ENCODE data around the gene UFL1.
"Not testable (repeated sequence)": the region's sequence is repeated elsewhere in the genome, so short reads cannot be mapped to it uniquely, and the experiment has no call there.

UFL1 gene

DNA sequence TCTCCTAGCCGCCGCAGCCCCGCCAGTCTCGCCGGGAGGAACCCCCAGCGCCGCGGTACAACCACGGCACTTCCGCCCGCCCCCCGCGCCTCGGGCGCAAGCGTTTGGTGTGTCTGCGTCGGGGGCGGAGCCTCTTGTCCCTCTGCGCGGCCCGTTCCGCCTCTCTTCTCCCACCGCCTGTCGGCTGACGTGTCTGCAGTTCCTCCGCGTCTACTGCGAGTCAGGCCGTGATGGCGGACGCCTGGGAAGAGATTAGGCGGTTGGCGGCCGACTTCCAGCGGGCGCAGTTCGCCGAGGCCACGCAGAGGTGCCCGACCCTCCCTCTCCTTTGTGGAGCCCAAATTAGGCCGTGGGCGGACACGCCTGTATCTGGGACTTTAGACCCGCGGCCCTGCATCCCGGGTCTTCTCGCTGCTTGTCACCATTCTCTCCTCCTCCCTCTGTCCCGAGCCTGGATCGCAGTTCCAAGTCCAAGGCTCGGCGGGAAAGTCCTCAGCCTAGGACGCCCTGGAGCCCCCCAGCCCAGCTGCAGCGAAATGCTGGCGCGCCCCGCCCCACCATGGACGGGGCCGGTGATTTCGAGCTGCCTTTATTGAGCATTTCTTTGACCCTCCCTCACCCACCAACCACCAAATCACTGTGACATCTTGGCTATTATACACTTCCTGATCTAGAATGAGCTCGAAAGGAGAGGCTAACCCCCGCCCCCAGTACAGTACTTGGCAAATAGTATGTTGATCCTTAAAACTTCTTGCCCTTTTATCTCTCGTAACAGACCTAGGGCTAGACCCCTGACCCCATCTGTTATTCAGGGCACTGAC is at the start of gene UFL1:
TSS of gene UFL1 (plus strand) at position 163 of the 821 bp plus-strand sequence. CDS start at position 231, 68 bp downstream.
- Histone ChIP-seq H3K9me3 (ENCODE audit: control insufficient read depth, insufficient read depth, low read length) (no peaks in the 10 kb centered on the region), H3K27me3 (ENCODE audit: control insufficient read depth, insufficient read depth, low read length) (no peaks in the 10 kb centered on the region), H3K4me3 (ENCODE audit: low read length) (peak within 1 kb of the TSS; percentile 92; the same call in 1 of the 2 replicates), H3K4me1 (ENCODE audit: control insufficient read depth, insufficient read depth, low read length) (no peaks in the 10 kb centered on the region), H3K27ac (ENCODE audit: low read length) (no peak within 1 kb of the TSS), H3K36me3 (ENCODE audit: control insufficient read depth, insufficient read depth, low read length) (no peaks in the 10 kb centered on the region)
- no CpG with 5 or more reads among the region's 63 CpGs for WGBS (ENCODE audit: insufficient coverage, insufficient read length)
- DNase-seq (ENCODE audit: low read depth, low spot score): peak; percentile 78

GRCh38 chr6:96472291-96472690 is 49.3 kb upstream of the UFL1 start:
- H3K27me3 ChIP-seq (ENCODE audit: control insufficient read depth, insufficient read depth, low read length); DNase-seq (ENCODE audit: low read depth, low spot score); H3K9me3 ChIP-seq (ENCODE audit: control insufficient read depth, insufficient read depth, low read length); H3K4me3 ChIP-seq (ENCODE audit: low read length); H3K36me3 ChIP-seq (ENCODE audit: control insufficient read depth, insufficient read depth, low read length); H3K27ac ChIP-seq (ENCODE audit: low read length); H3K4me1 ChIP-seq (ENCODE audit: control insufficient read depth, insufficient read depth, low read length): not testable (repeated sequence)
- no CpG with 5 or more reads among the region's 2 CpGs for WGBS (ENCODE audit: insufficient coverage, insufficient read length)

- DNase-seq (ENCODE audit: low read depth, low spot score): no peak
- H3K36me3 ChIP-seq (ENCODE audit: control insufficient read depth, insufficient read depth, low read length): no peaks in the 10 kb centered on the region
- H3K4me3 ChIP-seq (ENCODE audit: low read length): no peak overlapping the region
- H3K27me3 ChIP-seq (ENCODE audit: control insufficient read depth, insufficient read depth, low read length): no peaks in the 10 kb centered on the region
- no peak overlapping the region for H3K27ac ChIP-seq (ENCODE audit: low read length)
- no peaks in the 10 kb centered on the region for H3K9me3 ChIP-seq (ENCODE audit: control insufficient read depth, insufficient read depth, low read length)
- no peaks in the 10 kb centered on the region for H3K4me1 ChIP-seq (ENCODE audit: control insufficient read depth, insufficient read depth, low read length)
- WGBS (ENCODE audit: insufficient coverage, insufficient read length): no CpG with 5 or more reads among the region's 5 CpGs
Observed at GRCh38 chr6:96478695-96479094, 42.9 kb upstream of the UFL1 start.

DNA sequence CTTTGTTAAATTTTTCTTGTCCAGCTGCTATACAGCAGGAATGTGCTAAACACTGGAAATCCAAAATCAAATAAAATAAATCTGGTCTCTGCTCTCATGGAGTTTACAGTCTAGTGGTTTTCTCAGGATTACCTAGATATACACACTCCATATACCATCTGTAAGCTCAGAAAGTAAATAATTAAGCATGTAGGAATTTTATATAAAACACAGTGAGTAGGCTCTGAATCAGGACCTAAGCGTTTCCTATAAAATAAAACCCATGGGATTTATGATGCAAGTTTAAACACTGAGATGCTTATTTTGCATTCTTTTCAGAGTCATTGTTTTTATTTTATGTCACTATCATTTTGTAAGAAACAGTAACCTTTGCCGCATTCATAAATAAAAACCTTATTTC is 29.7 kb upstream of the UFL1 start:
- WGBS (ENCODE audit: insufficient coverage, insufficient read length): no CpG with 5 or more reads among the region's 2 CpGs
- DNase-seq (ENCODE audit: low read depth, low spot score): no peak
- Histone ChIP-seq H3K27me3 (ENCODE audit: control insufficient read depth, insufficient read depth, low read length) (no peaks in the 10 kb centered on the region), H3K9me3 (ENCODE audit: control insufficient read depth, insufficient read depth, low read length) (no peaks in the 10 kb centered on the region), H3K4me3 (ENCODE audit: low read length) (no peak overlapping the region), H3K4me1 (ENCODE audit: control insufficient read depth, insufficient read depth, low read length) (no peaks in the 10 kb centered on the region), H3K27ac (ENCODE audit: low read length) (no peak overlapping the region), H3K36me3 (ENCODE audit: control insufficient read depth, insufficient read depth, low read length) (no peaks in the 10 kb centered on the region)

DNA sequence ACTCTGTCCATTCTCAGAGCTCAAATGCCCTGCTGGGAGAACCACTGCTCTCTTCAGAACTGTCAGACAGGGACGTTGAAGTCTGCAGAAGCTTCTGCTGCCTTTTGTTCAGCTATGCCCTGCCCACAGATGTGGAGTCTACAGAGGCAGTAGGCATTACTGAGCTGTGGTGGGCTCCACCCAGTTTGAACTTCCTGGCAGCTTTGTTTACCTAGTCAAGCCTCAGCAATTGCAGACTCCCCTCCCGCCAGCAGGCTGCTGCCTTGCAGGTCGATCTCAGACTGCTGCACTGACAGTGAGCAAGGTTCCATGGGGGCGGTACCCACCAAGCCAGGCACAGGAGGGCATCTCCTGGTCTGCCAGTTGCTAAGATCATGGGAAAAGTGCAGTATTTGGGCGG is 21.8 kb upstream of the UFL1 start:
- WGBS (ENCODE audit: insufficient coverage, insufficient read length): no CpG with 5 or more reads among the region's 5 CpGs
- Histone ChIP-seq H3K9me3 (ENCODE audit: control insufficient read depth, insufficient read depth, low read length) (no peaks in the 10 kb centered on the region), H3K27ac (ENCODE audit: low read length) (no peak overlapping the region), H3K36me3 (ENCODE audit: control insufficient read depth, insufficient read depth, low read length) (no peaks in the 10 kb centered on the region), H3K27me3 (ENCODE audit: control insufficient read depth, insufficient read depth, low read length) (no peaks in the 10 kb centered on the region), H3K4me1 (ENCODE audit: control insufficient read depth, insufficient read depth, low read length) (no peaks in the 10 kb centered on the region), H3K4me3 (ENCODE audit: low read length) (no peak overlapping the region)
- no peak for DNase-seq (ENCODE audit: low read depth, low spot score)

DNA sequence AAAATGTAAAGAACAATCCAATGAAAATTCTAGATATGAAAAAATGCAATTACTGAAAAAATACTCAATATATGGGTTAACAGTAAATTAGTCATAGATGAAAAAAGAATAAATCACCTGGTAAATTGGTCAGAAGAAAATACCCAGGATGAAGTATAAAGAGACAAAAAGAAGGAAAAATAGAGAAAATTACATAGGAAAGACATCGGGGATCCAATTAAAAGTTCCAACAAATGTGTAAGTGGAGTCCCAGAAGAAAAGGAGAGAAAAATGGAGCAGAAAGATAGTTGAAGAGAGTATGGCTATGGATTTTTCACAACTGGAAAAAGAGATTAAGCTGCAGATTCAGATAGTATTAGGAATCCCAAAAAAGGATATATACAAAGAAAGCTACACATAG is 18.7 kb upstream of the UFL1 start:
- no CpG with 5 or more reads among the region's 1 CpG for WGBS (ENCODE audit: insufficient coverage, insufficient read length)
- no peak for DNase-seq (ENCODE audit: low read depth, low spot score)
- Histone ChIP-seq H3K27me3 (ENCODE audit: control insufficient read depth, insufficient read depth, low read length) (no peaks in the 10 kb centered on the region), H3K36me3 (ENCODE audit: control insufficient read depth, insufficient read depth, low read length) (no peaks in the 10 kb centered on the region), H3K9me3 (ENCODE audit: control insufficient read depth, insufficient read depth, low read length) (no peaks in the 10 kb centered on the region), H3K27ac (ENCODE audit: low read length) (no peak overlapping the region), H3K4me3 (ENCODE audit: low read length) (no peak overlapping the region), H3K4me1 (ENCODE audit: control insufficient read depth, insufficient read depth, low read length) (no peaks in the 10 kb centered on the region)

GRCh38 chr6:96505363-96505762 is 16.2 kb upstream of the UFL1 start:
- Histone ChIP-seq H3K4me3 (ENCODE audit: low read length) (no peak overlapping the region), H3K27ac (ENCODE audit: low read length) (no peak overlapping the region), H3K9me3 (ENCODE audit: control insufficient read depth, insufficient read depth, low read length) (no peaks in the 10 kb centered on the region), H3K36me3 (ENCODE audit: control insufficient read depth, insufficient read depth, low read length) (no peaks in the 10 kb centered on the region), H3K4me1 (ENCODE audit: control insufficient read depth, insufficient read depth, low read length) (no peaks in the 10 kb centered on the region), H3K27me3 (ENCODE audit: control insufficient read depth, insufficient read depth, low read length) (no peaks in the 10 kb centered on the region)
- WGBS (ENCODE audit: insufficient coverage, insufficient read length): no CpG with 5 or more reads among the region's 2 CpGs
- no peak for DNase-seq (ENCODE audit: low read depth, low spot score)

GRCh38 chr6:96509281-96509680 is 12.3 kb upstream of the UFL1 start:
- H3K27me3 ChIP-seq (ENCODE audit: control insufficient read depth, insufficient read depth, low read length): no peaks in the 10 kb centered on the region
- no peak for DNase-seq (ENCODE audit: low read depth, low spot score)
- H3K4me3 ChIP-seq (ENCODE audit: low read length): no peak overlapping the region
- no peak overlapping the region for H3K27ac ChIP-seq (ENCODE audit: low read length)
- H3K4me1 ChIP-seq (ENCODE audit: control insufficient read depth, insufficient read depth, low read length): no peaks in the 10 kb centered on the region
- no peaks in the 10 kb centered on the region for H3K9me3 ChIP-seq (ENCODE audit: control insufficient read depth, insufficient read depth, low read length)
- no CpG with 5 or more reads among the region's 2 CpGs for WGBS (ENCODE audit: insufficient coverage, insufficient read length)
- no peaks in the 10 kb centered on the region for H3K36me3 ChIP-seq (ENCODE audit: control insufficient read depth, insufficient read depth, low read length)

DNA sequence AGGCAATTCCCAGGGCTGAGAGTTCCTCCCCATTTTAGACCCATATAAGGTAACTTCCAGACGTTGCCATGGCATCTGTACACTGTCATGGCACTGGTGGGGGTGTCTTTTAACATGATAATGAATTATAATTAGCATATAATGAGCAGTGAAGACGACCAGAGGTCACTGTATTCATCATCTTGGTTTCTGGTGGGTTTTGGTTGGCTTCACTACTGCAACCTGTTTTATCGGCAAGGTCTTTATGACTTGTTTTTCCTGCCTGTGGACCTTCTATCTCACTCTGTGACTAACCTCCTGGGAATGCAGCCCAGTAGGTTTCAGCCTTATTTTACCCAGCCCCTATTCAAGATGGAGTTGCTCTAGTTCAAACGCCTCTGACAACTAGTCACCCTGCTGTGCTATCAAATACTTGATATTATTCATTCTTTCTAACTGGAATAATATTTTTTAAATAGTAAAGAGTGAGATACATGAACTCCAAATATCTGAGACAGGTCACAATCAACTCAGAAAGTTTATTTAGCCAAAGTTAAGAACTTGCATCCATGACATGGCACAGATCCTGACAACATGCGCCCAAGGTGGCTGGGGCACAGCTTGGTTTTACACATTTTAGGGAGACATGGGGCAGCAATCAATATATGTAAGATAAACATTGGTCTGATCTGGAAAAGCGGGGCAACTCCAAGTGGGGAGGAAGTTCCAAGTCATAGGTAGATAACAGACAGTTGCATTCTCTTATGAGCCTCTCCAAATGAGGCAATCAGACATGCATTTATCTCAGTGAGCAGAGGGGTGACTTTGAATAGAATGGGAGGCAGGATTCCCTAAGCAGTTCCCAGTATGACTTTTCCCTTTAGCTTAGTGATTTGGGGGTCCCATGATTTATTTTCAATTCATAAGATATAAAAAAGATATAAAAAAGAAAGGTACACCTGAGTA is 1.2 kb upstream of the UFL1 start:
- no peaks in the 10 kb centered on the region for H3K9me3 ChIP-seq (ENCODE audit: control insufficient read depth, insufficient read depth, low read length)
- no peaks in the 10 kb centered on the region for H3K4me1 ChIP-seq (ENCODE audit: control insufficient read depth, insufficient read depth, low read length)
- H3K27me3 ChIP-seq (ENCODE audit: control insufficient read depth, insufficient read depth, low read length): no peaks in the 10 kb centered on the region
- WGBS (ENCODE audit: insufficient coverage, insufficient read length): no CpG with 5 or more reads among the region's 6 CpGs
- no peak for DNase-seq (ENCODE audit: low read depth, low spot score)
- peak overlapping the region; percentile 92; the same call in 1 of the 2 replicates for H3K4me3 ChIP-seq (ENCODE audit: low read length)
- H3K36me3 ChIP-seq (ENCODE audit: control insufficient read depth, insufficient read depth, low read length): no peaks in the 10 kb centered on the region
- no peak overlapping the region for H3K27ac ChIP-seq (ENCODE audit: low read length)

GRCh38 chr6:96521306-96521643 is 331 bp upstream of the UFL1 start:
- no CpG with 5 or more reads among the region's 8 CpGs for WGBS (ENCODE audit: insufficient coverage, insufficient read length)
- DNase-seq (ENCODE audit: low read depth, low spot score): no peak
- Histone ChIP-seq H3K4me1 (ENCODE audit: control insufficient read depth, insufficient read depth, low read length) (no peaks in the 10 kb centered on the region), H3K36me3 (ENCODE audit: control insufficient read depth, insufficient read depth, low read length) (no peaks in the 10 kb centered on the region), H3K9me3 (ENCODE audit: control insufficient read depth, insufficient read depth, low read length) (no peaks in the 10 kb centered on the region), H3K27ac (ENCODE audit: low read length) (no peak overlapping the region), H3K4me3 (ENCODE audit: low read length) (peak overlapping the region; percentile 92; the same call in 1 of the 2 replicates), H3K27me3 (ENCODE audit: control insufficient read depth, insufficient read depth, low read length) (no peaks in the 10 kb centered on the region)

Data from iPS DF 6.9 (cell line).